Measurements from ENCODE around the gene ZFYVE19. TPM values are rescaled to one million over a fixed set of nuclear protein-coding genes. Genes with fewer than 3 reads are reported as not detected.

ZFYVE19 gene
- total RNA-seq, 1 donor from 2014 or later, result 26.4 TPM

- ATAC-seq (ENCODE audit: poor library complexity) (no peak), DNase-seq (no peak)
- intact Hi-C loops (cut with DNase I), result no loop called here
Measured at GRCh38 chr15:40838756-40839155, 31.9 kb downstream of the ZFYVE19 start.

DNA sequence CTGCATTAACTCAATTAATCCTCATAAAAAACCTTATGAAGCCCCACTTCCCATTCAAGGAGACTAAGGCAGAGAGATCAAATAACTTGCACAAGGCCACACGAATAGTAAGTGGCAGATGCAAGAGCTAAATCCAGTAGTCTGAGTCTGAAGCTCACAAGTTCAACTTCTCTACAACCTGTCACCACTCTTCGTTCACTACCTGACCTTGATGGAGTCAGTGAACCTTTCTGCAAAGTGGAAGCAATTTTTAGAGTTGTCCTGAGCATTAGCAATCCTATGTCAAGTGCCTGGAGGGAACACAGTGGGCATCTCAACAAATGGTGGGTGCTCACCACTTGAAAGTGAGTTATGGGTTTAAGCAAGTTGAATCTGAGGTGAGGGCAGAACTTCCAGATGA lies 34.9 kb downstream of the ZFYVE19 start:
- DNase-seq (no peak), ATAC-seq (ENCODE audit: poor library complexity) (no peak)
- intact Hi-C loops (cut with DNase I), result no loop called here

DNA sequence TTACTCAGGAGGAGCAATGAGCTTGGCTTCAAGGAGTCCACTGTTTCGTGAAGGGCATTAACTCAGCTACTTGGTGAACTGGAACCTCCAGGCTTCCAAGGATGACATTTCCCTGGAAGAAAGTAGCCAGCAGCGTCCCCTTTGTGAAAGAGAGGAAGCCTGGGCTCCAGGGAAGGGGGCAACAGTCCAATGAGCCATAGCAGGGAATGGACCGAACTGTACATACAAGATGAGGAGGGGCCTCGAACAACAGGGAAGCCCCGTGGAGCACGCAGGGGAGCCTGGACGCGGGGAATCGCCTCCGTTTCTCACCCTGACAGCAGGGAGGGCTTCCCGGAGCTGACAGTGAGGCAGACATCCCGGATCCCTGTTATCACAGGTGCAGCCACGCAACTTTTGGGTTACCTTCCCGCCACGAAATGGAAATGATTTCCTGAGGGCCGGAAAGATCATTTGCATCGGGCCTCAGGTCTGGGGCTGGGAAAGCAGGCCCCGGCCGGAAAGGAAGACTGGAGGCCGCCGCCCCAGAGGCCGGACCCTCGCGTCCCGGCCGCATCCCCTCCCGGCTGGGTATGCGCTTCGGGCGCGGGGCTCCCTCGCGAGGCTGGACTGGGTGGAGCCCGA lies 36.5 kb downstream of the ZFYVE19 start:
- no peak for ATAC-seq (ENCODE audit: poor library complexity)
- intact Hi-C loops (cut with DNase I), result no loop called here
- DNase-seq, result no peak

GRCh38 chr15:40843885-40844695 lies 37.2 kb downstream of the ZFYVE19 start, which contains the start of gene SPINT1:
Gene SPINT1 (plus strand): TSS chr15:40844048. CDS start chr15:40844555, 507 bp downstream.
- DNase-seq (peak; percentile 52), ATAC-seq (ENCODE audit: poor library complexity) (peak; percentile 55)
- intact Hi-C loops (cut with DNase I), result no loop called here

DNA sequence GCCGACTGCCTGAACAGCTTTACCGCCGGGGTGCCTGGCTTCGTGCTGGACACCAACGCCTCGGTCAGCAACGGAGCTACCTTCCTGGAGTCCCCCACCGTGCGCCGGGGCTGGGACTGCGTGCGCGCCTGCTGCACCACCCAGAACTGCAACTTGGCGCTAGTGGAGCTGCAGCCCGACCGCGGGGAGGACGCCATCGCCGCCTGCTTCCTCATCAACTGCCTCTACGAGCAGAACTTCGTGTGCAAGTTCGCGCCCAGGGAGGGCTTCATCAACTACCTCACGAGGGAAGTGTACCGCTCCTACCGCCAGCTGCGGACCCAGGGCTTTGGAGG lies 37.8 kb downstream of the ZFYVE19 start:
- intact Hi-C loops (cut with DNase I), result no loop called here
- peak; percentile 41 for ATAC-seq (ENCODE audit: poor library complexity)
- peak; percentile 60 for DNase-seq

DNA sequence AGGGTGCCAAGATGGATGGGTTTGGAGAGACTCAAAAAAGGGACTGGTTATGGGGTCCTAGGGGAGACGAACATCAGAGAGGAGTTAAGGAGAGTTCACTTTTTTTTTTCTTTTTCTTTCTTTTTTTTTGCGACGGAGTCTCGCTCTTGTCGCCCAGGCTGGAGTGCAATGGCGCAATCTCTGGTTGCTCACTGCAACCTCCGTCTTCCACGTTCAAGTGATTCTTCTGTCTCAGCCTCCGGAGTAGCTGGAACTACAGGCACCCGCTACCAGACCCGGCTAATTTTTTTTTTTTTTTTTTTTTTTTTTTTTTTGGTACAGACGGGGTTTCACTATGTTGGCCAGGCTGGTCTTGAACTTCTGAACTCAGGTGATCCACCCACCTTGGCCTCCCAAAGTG lies 38.1 kb downstream of the ZFYVE19 start:
- ATAC-seq (ENCODE audit: poor library complexity) (no peak), DNase-seq (no peak)
- intact Hi-C loops (cut with DNase I), result no loop called here

GRCh38 chr15:40845511-40846284 lies 38.8 kb downstream of the ZFYVE19 start:
- DNase-seq (no peak), ATAC-seq (ENCODE audit: poor library complexity) (no peak)
- intact Hi-C loops (cut with DNase I), result no loop called here

GRCh38 chr15:40846841-40847222 lies 39.9 kb downstream of the ZFYVE19 start:
- DNase-seq (no peak), ATAC-seq (ENCODE audit: poor library complexity) (no peak)
- intact Hi-C loops (cut with DNase I), result no loop called here

DNA sequence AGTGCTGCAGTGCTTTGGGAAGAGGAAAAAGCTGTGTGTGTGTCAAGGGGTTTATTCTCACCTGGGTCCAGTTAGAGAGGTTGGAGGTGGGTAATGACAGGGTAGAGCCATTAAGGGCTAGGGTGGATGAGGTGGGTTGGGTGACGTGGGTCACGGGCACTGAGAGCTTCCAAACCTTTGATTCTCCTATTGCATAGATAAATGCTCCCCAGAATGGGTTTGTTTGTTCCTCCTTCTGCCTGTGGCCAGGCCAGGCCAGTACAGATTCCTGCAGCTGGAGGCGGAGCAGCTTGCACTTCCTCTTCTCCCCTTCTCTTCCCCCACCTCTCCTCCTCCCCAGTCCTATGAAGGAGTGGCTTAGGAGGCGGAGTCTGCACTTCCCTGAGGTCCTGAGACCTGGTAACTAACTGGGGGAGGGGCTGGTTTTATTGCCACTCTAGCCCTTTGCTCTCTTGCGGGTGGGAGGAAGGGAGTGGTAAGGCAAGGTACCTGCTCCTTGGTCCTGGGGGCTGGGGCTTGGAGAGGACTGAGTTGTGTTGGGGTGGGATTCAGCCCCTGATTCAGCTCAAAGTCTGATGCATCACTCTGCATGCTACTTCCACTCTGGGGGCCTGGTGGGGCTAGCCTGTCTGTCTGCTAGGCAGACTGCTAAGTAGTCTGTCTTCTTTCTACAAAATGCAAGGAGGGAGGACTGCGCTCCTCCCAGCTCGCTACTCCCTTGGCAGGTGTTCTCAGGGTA lies 40.5 kb downstream of the ZFYVE19 start:
- peak; percentile 70 for DNase-seq
- ATAC-seq (ENCODE audit: poor library complexity), result peak; percentile 76
- intact Hi-C loops (cut with DNase I), result no loop called here

GRCh38 chr15:40850576-40851112 lies 43.8 kb downstream of the ZFYVE19 start:
- DNase-seq, result no peak
- ATAC-seq (ENCODE audit: poor library complexity), result no peak
- intact Hi-C loops (cut with DNase I), result loop anchor here (10.0 kb wide), 1 partner anchor 334 kb away; no protein-coding TSS in a partner anchor

- intact Hi-C loops (cut with DNase I), result loop anchor here (10.0 kb wide), 1 partner anchor 332 kb away; no protein-coding TSS in a partner anchor
- no peak for DNase-seq
- no peak for ATAC-seq (ENCODE audit: poor library complexity)
Measured at GRCh38 chr15:40852529-40852928, 45.6 kb downstream of the ZFYVE19 start.

DNA sequence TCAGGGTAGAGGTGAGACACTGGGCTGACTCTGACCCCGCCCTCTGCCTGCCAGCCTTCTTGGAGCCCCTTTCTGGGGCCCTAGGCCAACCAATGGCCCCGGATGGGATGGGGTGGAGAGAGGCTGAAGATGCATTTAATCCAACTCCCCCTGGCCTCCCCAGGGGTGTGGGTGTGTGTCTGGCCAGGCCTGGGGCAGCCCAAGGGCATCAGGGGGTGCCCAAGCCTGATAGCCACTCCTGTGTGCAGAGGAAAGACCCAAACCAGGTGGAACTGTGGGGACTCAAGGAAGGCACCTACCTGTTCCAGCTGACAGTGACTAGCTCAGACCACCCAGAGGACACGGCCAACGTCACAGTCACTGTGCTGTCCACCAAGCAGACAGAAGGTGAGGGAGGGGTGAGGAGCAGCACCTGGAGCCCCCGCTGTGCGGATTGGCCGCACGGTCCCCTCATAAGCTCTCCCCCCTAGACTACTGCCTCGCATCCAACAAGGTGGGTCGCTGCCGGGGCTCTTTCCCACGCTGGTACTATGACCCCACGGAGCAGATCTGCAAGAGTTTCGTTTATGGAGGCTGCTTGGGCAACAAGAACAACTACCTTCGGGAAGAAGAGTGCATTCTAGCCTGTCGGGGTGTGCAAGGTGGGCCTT lies 46.5 kb downstream of the ZFYVE19 start:
- intact Hi-C loops (cut with DNase I), result loop anchor here (10.0 kb wide), 1 partner anchor 331 kb away; no protein-coding TSS in a partner anchor
- no peak for ATAC-seq (ENCODE audit: poor library complexity)
- no peak for DNase-seq

DNA sequence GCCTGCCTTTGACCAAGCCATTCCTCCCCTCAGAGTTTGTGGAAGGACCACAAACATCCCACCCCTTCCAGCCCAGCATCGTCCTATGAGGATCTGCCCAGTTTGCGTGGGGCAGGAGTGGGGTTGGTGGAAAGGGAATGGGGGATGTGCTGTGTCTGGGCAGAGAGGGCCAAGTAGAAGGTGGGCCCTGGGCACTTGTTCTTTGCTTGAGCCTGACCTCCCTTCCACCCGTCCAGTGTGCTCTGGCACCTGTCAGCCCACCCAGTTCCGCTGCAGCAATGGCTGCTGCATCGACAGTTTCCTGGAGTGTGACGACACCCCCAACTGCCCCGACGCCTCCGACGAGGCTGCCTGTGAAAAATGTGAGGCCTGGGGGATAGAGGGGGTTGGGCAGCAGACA lies 47.3 kb downstream of the ZFYVE19 start:
- ATAC-seq (ENCODE audit: poor library complexity) (no peak), DNase-seq (no peak)
- intact Hi-C loops (cut with DNase I), result loop anchor here (10.0 kb wide), 1 partner anchor 331 kb away; no protein-coding TSS in a partner anchor

- intact Hi-C loops (cut with DNase I), result loop anchor here (5.0 to 10.0 kb wide), 2 partner anchors 37 to 329 kb away; partner anchors contain the start of gene VPS18
- no peak for DNase-seq
- no peak for ATAC-seq (ENCODE audit: poor library complexity)
Measured at GRCh38 chr15:40855706-40856234, 48.9 kb downstream of the ZFYVE19 start.

DNA sequence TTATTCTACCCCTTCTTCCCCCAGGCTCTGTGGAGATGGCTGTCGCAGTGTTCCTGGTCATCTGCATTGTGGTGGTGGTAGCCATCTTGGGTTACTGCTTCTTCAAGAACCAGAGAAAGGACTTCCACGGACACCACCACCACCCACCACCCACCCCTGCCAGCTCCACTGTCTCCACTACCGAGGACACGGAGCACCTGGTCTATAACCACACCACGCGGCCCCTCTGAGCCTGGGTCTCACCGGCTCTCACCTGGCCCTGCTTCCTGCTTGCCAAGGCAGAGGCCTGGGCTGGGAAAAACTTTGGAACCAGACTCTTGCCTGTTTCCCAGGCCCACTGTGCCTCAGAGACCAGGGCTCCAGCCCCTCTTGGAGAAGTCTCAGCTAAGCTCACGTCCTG lies 49.9 kb downstream of the ZFYVE19 start:
- ATAC-seq (ENCODE audit: poor library complexity) (no peak), DNase-seq (no peak)
- intact Hi-C loops (cut with DNase I), result loop anchor here (5.0 to 10.0 kb wide), 2 partner anchors 36 to 328 kb away; partner anchors contain the start of gene VPS18

DNA sequence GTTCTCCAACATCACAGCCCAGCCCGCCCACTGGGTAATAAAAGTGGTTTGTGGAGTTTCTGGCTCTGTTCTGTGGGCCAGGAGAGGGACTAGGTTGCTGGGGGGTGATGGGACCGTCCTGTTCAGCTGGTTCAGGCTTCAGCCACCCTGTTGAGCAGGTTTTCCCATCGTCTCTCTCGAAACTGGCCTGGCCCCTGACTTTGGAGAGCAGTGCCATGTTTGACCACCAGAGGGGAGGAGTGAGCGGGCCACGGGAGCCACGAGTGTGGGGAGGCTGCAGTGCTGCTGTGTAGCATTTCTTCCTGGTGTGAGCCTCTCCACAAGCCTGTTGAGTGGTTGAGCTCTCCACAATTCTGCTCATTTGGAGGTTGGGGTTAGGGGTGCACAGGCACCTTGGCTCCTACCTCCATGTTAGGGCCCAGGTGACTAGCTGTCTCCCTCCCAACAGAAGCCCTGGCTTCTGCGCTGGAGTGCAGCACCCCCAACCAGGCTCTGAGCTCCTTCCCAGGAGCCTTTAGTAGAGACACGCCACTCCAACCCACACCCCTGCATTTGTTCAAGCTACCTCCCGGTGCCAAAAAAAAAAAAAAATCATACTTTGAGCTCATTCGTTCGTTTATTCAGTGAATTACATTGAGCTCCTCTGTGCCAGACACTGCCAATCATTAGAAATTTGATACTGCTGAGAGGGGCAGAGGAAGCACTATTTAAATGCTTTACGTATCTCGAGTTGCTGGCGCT lies 50.9 kb downstream of the ZFYVE19 start:
- intact Hi-C loops (cut with DNase I), result loop anchor here (5.0 to 10.0 kb wide), 2 partner anchors 35 to 327 kb away; partner anchors contain the start of gene VPS18
- ATAC-seq (ENCODE audit: poor library complexity) (peak; percentile 90), DNase-seq (peak; percentile 82)

DNA sequence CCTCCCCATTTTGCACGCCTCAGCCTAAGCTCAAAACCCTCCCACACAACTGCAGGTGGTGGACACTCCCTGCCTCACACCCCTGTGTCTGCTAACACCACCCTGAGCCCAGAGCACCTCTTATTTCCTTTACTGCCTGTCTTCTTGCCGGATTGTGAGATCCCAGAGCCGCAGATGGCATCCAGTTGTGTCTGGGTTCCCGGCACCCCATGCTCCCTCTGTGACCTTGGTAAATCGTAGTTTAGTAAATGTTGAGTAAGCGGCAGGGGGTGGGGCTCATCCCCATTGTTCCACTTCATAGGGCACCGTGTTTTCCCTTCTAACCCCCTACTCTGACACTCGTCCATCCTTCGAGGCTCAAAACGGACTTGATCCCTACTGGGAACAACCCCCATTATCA lies 51.8 kb downstream of the ZFYVE19 start:
- intact Hi-C loops (cut with DNase I), result loop anchor here (5.0 to 10.0 kb wide), 2 partner anchors 34 to 326 kb away; partner anchors contain the start of gene VPS18
- ATAC-seq (ENCODE audit: poor library complexity), result no peak
- no peak for DNase-seq
